H9 (cell line): Measurements from ENCODE around the gene ILK. TPM values are rescaled to one million over a fixed set of nuclear protein-coding genes. Genes with fewer than 3 reads are reported as not detected.

ENCODE experiments used
- DNase-seq: peaks from one replicate; pipeline ENCODE4 v3.0.0-alpha.2; 2017
- H2AFZ ChIP-seq: one replicate; pipeline ENCODE4 v1.6.1; 2013; ENCODE audit warnings: mild to moderate bottlenecking, low read length, control low read depth, moderate library complexity
- H2AK5ac ChIP-seq: 2 replicates; pipeline ENCODE4 v1.6.1; 2013; ENCODE audit warnings: low read length, control low read depth, mixed read lengths; ENCODE audit not compliant: insufficient read length
- H2BK120ac ChIP-seq: one replicate; pipeline ENCODE4 v1.6.1; 2013; ENCODE audit warnings: low read depth, mild to moderate bottlenecking, low read length, control low read depth, inconsistent platforms; ENCODE audit not compliant: poor library complexity, severe bottlenecking
- H2BK12ac ChIP-seq: 2 replicates; pipeline ENCODE4 v1.6.1; 2013; ENCODE audit warnings: low read length, control low read depth, mixed read lengths, low read depth; ENCODE audit not compliant: insufficient read length
- H2BK15ac ChIP-seq: 2 replicates; pipeline ENCODE4 v1.6.1; 2013; ENCODE audit warnings: low read depth, low read length, control low read depth
- H2BK20ac ChIP-seq: one replicate; pipeline ENCODE4 v1.6.1; 2013; ENCODE audit warnings: low read depth, mild to moderate bottlenecking, low read length, control low read depth, inconsistent platforms; ENCODE audit not compliant: poor library complexity, severe bottlenecking
- H2BK5ac ChIP-seq: 2 replicates; pipeline ENCODE4 v1.6.1; 2013; ENCODE audit warnings: low read length, control low read depth, mixed read lengths; ENCODE audit not compliant: insufficient read length
- H3K14ac ChIP-seq: 2 replicates; pipeline ENCODE4 v1.6.1; 2013; ENCODE audit warnings: low read length, control low read depth; ENCODE audit not compliant: insufficient read depth
- H3K18ac ChIP-seq: 2 replicates; pipeline ENCODE4 v1.6.1; 2013; ENCODE audit warnings: low read depth, mild to moderate bottlenecking, mixed read lengths, low read length, control low read depth; ENCODE audit not compliant: insufficient read length
- H3K23ac ChIP-seq: 2 replicates; pipeline ENCODE4 v1.6.1; 2013; ENCODE audit warnings: low read length, control low read depth, mixed read lengths, low read depth; ENCODE audit not compliant: insufficient read length
- H3K23me2 ChIP-seq: 2 replicates; pipeline ENCODE4 v1.6.1; 2013; ENCODE audit warnings: low read depth, mild to moderate bottlenecking, mixed read lengths, low read length, control low read depth; ENCODE audit not compliant: insufficient read length, poor library complexity, severe bottlenecking
- H3K27ac ChIP-seq: 2 replicates; pipeline ENCODE4 v1.5.1; 2013; ENCODE audit warnings: low read length, control low read depth, mixed read lengths, low read depth; ENCODE audit not compliant: insufficient read length
- H3K27me3 ChIP-seq: 2 replicates; pipeline ENCODE4 v1.6.1; 2013; ENCODE audit warnings: low read length, control low read depth, inconsistent platforms; ENCODE audit not compliant: insufficient read depth
- H3K4ac ChIP-seq: 2 replicates; pipeline ENCODE4 v1.6.1; 2013; ENCODE audit warnings: low read depth, mild to moderate bottlenecking, control low read depth, inconsistent platforms, low read length, moderate library complexity
- H3K4me1 ChIP-seq: 2 replicates; pipeline ENCODE4 v1.6.1; 2013; ENCODE audit warnings: low read length, control low read depth, inconsistent platforms; ENCODE audit not compliant: insufficient read depth
- H3K4me2 ChIP-seq: 2 replicates; pipeline ENCODE4 v1.6.1; 2013; ENCODE audit warnings: low read length, control low read depth, mixed read lengths; ENCODE audit not compliant: insufficient read length, insufficient read depth
- H3K56ac ChIP-seq: 2 replicates; pipeline ENCODE4 v1.6.1; 2013; ENCODE audit warnings: low read depth, mild to moderate bottlenecking, mixed read lengths, low read length, control low read depth; ENCODE audit not compliant: insufficient read length
- H3K79me1 ChIP-seq: 2 replicates; pipeline ENCODE4 v1.6.1; 2013; ENCODE audit warnings: low read depth, mild to moderate bottlenecking, moderate library complexity, low read length, control low read depth, inconsistent platforms; ENCODE audit not compliant: insufficient read depth, poor library complexity, severe bottlenecking
- H3K79me2 ChIP-seq: 2 replicates; pipeline ENCODE4 v1.6.1; 2013; ENCODE audit warnings: low read length, control low read depth, inconsistent platforms; ENCODE audit not compliant: insufficient read depth
- H3K9ac ChIP-seq: 2 replicates; pipeline ENCODE4 v1.6.1; 2013; ENCODE audit warnings: low read length, control low read depth, mixed read lengths; ENCODE audit not compliant: insufficient read length; ENCODE audit errors: extremely low read depth
- H3K9me3 ChIP-seq: one replicate; pipeline ENCODE4 v1.6.1; 2013; ENCODE audit warnings: low read depth, low read length, inconsistent platforms; ENCODE audit not compliant: control insufficient read depth
- H3T11ph ChIP-seq: one replicate; pipeline ENCODE4 v1.6.1; 2013; ENCODE audit warnings: mild to moderate bottlenecking, low read length, control low read depth, inconsistent platforms
- H4K20me1 ChIP-seq: one replicate; pipeline ENCODE4 v1.6.1; 2013; ENCODE audit not compliant: control insufficient read depth, insufficient read length, insufficient read depth
- H4K5ac ChIP-seq: 2 replicates; pipeline ENCODE4 v1.6.1; 2013; ENCODE audit warnings: low read depth, mild to moderate bottlenecking, mixed read lengths, low read length, control low read depth; ENCODE audit not compliant: insufficient read length
- H4K8ac ChIP-seq: replicated peaks from 2 replicates; pipeline ENCODE4 v1.6.1; 2013; ENCODE audit warnings: low read length, control low read depth, mixed read lengths, low read depth; ENCODE audit not compliant: insufficient read length
- H4K91ac ChIP-seq: 2 replicates; pipeline ENCODE4 v1.6.1; 2013; ENCODE audit warnings: low read depth, mild to moderate bottlenecking, moderate library complexity, mixed read lengths, low read length, control low read depth; ENCODE audit not compliant: insufficient read length
- H3K27ac Mint-ChIP-seq, 3 experiments: 2 replicates in 2 of 3; 3 replicates in 1 of 3; pipeline ENCODE4 v1.8.0; 2020 to 2021; ENCODE audit warnings: mixed read lengths in 3 of 3, mild to moderate bottlenecking in 1 of 3, moderate library complexity in 1 of 3
- H3K27me3 Mint-ChIP-seq: 2 replicates; pipeline ENCODE4 v1.8.0; 2021; ENCODE audit warnings: low read depth, mild to moderate bottlenecking, moderate library complexity, mixed read lengths
- H3K36me3 Mint-ChIP-seq, 3 experiments: 2 replicates in 2 of 3; 3 replicates in 1 of 3; pipeline ENCODE4 v1.8.0; 2020 to 2021; ENCODE audit warnings: low read depth in 3 of 3, mixed read lengths in 3 of 3; ENCODE audit not compliant: insufficient read depth in 1 of 3
- H3K4me1 Mint-ChIP-seq, 2 experiments: 2 replicates each; pipeline ENCODE4 v1.8.0; 2020; ENCODE audit warnings: mixed read lengths in 2 of 2
- H3K4me3 Mint-ChIP-seq, 2 experiments: 2 replicates in 1 of 2; 3 replicates in 1 of 2; pipeline ENCODE4 v1.8.0; 2020 to 2021; ENCODE audit warnings: mild to moderate bottlenecking in 2 of 2, mixed read lengths in 2 of 2, moderate library complexity in 1 of 2
- H3K9me3 Mint-ChIP-seq, 2 experiments: 2 replicates in 1 of 2; 3 replicates in 1 of 2; pipeline ENCODE4 v1.8.0; 2020; ENCODE audit warnings: mild to moderate bottlenecking in 2 of 2, mixed read lengths in 2 of 2, moderate library complexity in 1 of 2
- CTCF ChIP-seq: fragments of 200-600 bp; sonication (generic); conservative IDR thresholded peaks from 3 replicates; pipeline ENCODE4 v1.8.0; 2021; ENCODE audit warnings: antibody characterized with exemption, mild to moderate bottlenecking
- WGBS: extraction: QIAGEN DNeasy Blood & Tissue Kit; methylation state at CpG from one replicate; pipeline ENCODE4 v1.1.7; 2013; ENCODE audit warnings: missing lambda C conversion rate, low lambda C conversion rate, mixed read lengths; ENCODE audit not compliant: insufficient read length; ENCODE audit errors: extremely low coverage; 5-methylcytosine and 5-hydroxymethylcytosine counted together
- total RNA-seq: library from RNA; stranded (reverse); gene quantifications from 2 replicates; pipeline ENCODE4 v1.2.1, GENCODE V29; 2021

Gene ILK
- total RNA-seq, 1 experiment from 2014 or later, result 100 TPM

- Mint-ChIP-seq H3K9me3 (no peaks in the 10 kb centered on the region), H3K27me3 (no peaks in the 10 kb centered on the region; the same call in 1 of the 2 replicates), H3K4me1 (peaks cover 15% of the 10 kb centered on the region in 2 experiments), H3K27ac (peak overlapping the region in 1 of 3 experiments; percentile 61; a peak in 1 of 7 replicates), H3K4me3 (peak overlapping the region; percentile 83 to 88), H3K36me3 (peaks cover 33 to 62% (median 55%) of the 10 kb centered on the region in 3 experiments; a peak in 6 of 7 replicates)
- Histone ChIP-seq H2BK20ac (no peak overlapping the region), H2BK15ac (no peak overlapping the region), H3K23me2 (peaks cover 12% of the 10 kb centered on the region), H3K18ac (peak overlapping the region; percentile 84), H2BK5ac (no peak overlapping the region), H3K4me2 (peak overlapping the region; percentile 76), H2AK5ac (no peak overlapping the region), H3K79me1 (no peaks in the 10 kb centered on the region), H3K4ac (no peak overlapping the region), H3K23ac (no peak overlapping the region), H2AFZ (no peak overlapping the region), H3K4me1 (no peaks in the 10 kb centered on the region), H2BK12ac (no peak overlapping the region), H4K5ac (no peak overlapping the region), H3K9ac (peak overlapping the region; percentile 75), H3K27me3 (no peaks in the 10 kb centered on the region), H3K14ac (peak overlapping the region; percentile 87; the same call in 1 of the 2 replicates), H3T11ph (no peak overlapping the region), H3K56ac (no peak overlapping the region), H3K79me2 (no peaks in the 10 kb centered on the region), H2BK120ac (no peak overlapping the region), H4K20me1 (no peaks in the 10 kb centered on the region), H3K27ac (no peak overlapping the region), H4K91ac (no peak overlapping the region), H4K8ac (no peak overlapping the region), H3K9me3 (no peaks in the 10 kb centered on the region)
- no peak for DNase-seq
- WGBS, result no CpG with 5 or more reads among the region's 36 CpGs
- no peak for TF ChIP-seq CTCF
These were observed 8.3 kb downstream of the ILK start for GRCh38 chr11:6611963-6612212.
